Erythroblast (primary cell): Measurements from ENCODE around the gene SNED1.

Source experiments
- GATA1 ChIP-seq: IDR thresholded peaks from 2 replicates; pipeline ENCODE4 v1.6.1; 2011; ENCODE audit warnings: low read depth, mild to moderate bottlenecking, control low read depth, low read length, moderate library complexity
- POLR2A ChIP-seq: IDR thresholded peaks from 2 replicates; pipeline ENCODE4 v1.6.1; 2011; ENCODE audit warnings: mild to moderate bottlenecking, low read length

DNA sequence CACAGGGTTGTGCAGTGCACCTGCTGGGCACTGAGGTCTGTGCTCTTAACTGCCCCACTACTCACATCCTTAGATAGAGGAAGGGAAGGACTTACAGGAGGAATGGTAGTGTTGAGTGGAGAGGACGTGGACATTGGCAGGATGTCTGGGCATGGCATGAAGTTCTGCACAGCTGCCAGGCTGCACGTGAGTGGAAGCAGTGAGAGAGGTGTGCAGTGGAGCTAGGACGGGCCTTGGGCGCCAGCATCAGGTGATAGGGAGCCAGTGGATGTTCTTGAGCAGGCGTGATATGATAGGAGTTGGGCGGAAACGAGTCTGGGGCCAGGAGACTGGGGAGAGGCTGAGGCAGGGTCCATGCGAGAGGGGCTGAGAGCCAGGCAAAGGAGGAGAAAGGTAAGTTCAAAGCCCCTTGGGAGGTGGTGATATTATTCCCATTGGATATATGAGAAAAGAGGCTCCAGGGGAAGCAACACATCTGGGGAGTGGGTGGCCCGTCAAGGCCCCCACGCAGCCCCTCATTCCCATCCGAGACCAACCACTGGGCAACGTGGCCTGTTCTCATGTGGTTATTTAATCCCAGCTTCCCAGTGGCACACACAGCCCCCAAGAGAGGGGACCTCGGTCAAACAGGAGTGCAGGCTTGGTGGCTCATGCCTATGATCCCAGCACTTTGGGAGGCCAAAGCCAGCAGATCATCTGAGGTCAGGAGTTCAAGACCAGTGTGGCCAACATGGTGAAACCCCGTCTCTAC, 45.7 kb upstream of the SNED1 start:
- TF ChIP-seq POLR2A: no peak
- TF ChIP-seq GATA1: no peak
